Choroid plexus epithelial cell (primary cell): ENCODE results near the gene RTRAF.
A peak's percentile ranks its signal among the peaks of the same experiment; 100 is the strongest.

Experiments used
- DNase-seq: peaks from one replicate; pipeline ENCODE4 v3.0.0-alpha.2; 2010; ENCODE audit warnings: low read depth
- H3K4me3 ChIP-seq: 2 replicates; pipeline ENCODE4 v1.5.1; 2011; ENCODE audit warnings: low read depth, mild to moderate bottlenecking, control low read depth, low read length, moderate library complexity
- CTCF ChIP-seq: conservative IDR thresholded peaks from 2 replicates; pipeline ENCODE4 v1.5.1; 2011; ENCODE audit warnings: low read depth, mild to moderate bottlenecking, control low read depth, inconsistent platforms, low read length, moderate library complexity

The RTRAF gene

GRCh38 chr14:52052288-52052943, 63.1 kb downstream of the RTRAF start:
- TF ChIP-seq CTCF, result no peak
- peak; percentile 79 for DNase-seq

GRCh38 chr14:52053044-52053443, 63.7 kb downstream of the RTRAF start:
- no peak for TF ChIP-seq CTCF
- DNase-seq, result peak; percentile 82
- no peak overlapping the region for H3K4me3 ChIP-seq

More at GRCh38 chr14:52052288-52052943, 63.1 kb downstream of the RTRAF start:
- no peak overlapping the region for H3K4me3 ChIP-seq

- H3K4me3 ChIP-seq, result no peak overlapping the region
- TF ChIP-seq CTCF, result no peak
- no peak for DNase-seq
Observed at GRCh38 chr14:52054678-52055077, 65.3 kb downstream of the RTRAF start.

- H3K4me3 ChIP-seq, result no peak overlapping the region
- no peak for DNase-seq
- TF ChIP-seq CTCF, result no peak
Observed at GRCh38 chr14:52055167-52055566, 65.8 kb downstream of the RTRAF start.

- DNase-seq, result no peak
- no peak overlapping the region for H3K4me3 ChIP-seq
- no peak for TF ChIP-seq CTCF
Observed at GRCh38 chr14:52058341-52058740, 69.0 kb downstream of the RTRAF start.

- no peak for TF ChIP-seq CTCF
- DNase-seq, result no peak
- no peak overlapping the region for H3K4me3 ChIP-seq
Observed at GRCh38 chr14:52059649-52060048, 70.3 kb downstream of the RTRAF start.

- no peak for TF ChIP-seq CTCF
- no peak overlapping the region for H3K4me3 ChIP-seq
- DNase-seq, result peak; percentile 38
Observed at GRCh38 chr14:52060080-52060479, 70.7 kb downstream of the RTRAF start.
